GM18907 (cell line): Measurements from ENCODE around the gene APH1B.

Experiments
- ATAC-seq: cut with Tn5 transposase; IDR thresholded peaks from one replicate; pipeline ENCODE4 v1.9.1; 2021; ENCODE audit warnings: mild to moderate bottlenecking, moderate library complexity; ENCODE audit not compliant: unreplicated experiment

APH1B gene

GRCh38 chr15:63251701-63252100 lies 25.7 kb upstream of the APH1B start:
- no peak for ATAC-seq

GRCh38 chr15:63252292-63252691 lies 25.1 kb upstream of the APH1B start:
- ATAC-seq = no peak

GRCh38 chr15:63254991-63255390 lies 22.4 kb upstream of the APH1B start:
- ATAC-seq = no peak

GRCh38 chr15:63255489-63255990 lies 21.9 kb upstream of the APH1B start:
- ATAC-seq = no peak

GRCh38 chr15:63256433-63257274 lies 20.8 kb upstream of the APH1B start:
- no peak for ATAC-seq

GRCh38 chr15:63258658-63259057 lies 18.7 kb upstream of the APH1B start:
- ATAC-seq = no peak

- ATAC-seq = no peak
Measured at GRCh38 chr15:63260791-63261190, 16.6 kb upstream of the APH1B start.

GRCh38 chr15:63261311-63261710 lies 16.1 kb upstream of the APH1B start:
- ATAC-seq = no peak

- no peak for ATAC-seq
Measured at GRCh38 chr15:63263519-63263918, 13.9 kb upstream of the APH1B start.

- no peak for ATAC-seq
Measured at GRCh38 chr15:63264688-63265293, 12.6 kb upstream of the APH1B start.

- no peak for ATAC-seq
Measured at GRCh38 chr15:63274427-63274826, 3.0 kb upstream of the APH1B start.

- no peak for ATAC-seq
Measured at GRCh38 chr15:63276342-63277037, 915 bp upstream of the APH1B start.

- no peak for ATAC-seq
Measured at GRCh38 chr15:63277893-63278456, 570 bp downstream of the APH1B start.

- ATAC-seq = no peak
Measured at GRCh38 chr15:63283126-63283525, 5.7 kb downstream of the APH1B start.

- no peak for ATAC-seq
Measured at GRCh38 chr15:63284335-63284734, 6.9 kb downstream of the APH1B start.

GRCh38 chr15:63287109-63287508 lies 9.7 kb downstream of the APH1B start:
- ATAC-seq = no peak

GRCh38 chr15:63288342-63288741 lies 10.9 kb downstream of the APH1B start:
- ATAC-seq = no peak

- ATAC-seq = no peak
Measured at GRCh38 chr15:63288778-63289378, 11.5 kb downstream of the APH1B start.

GRCh38 chr15:63291507-63291906 lies 14.1 kb downstream of the APH1B start:
- ATAC-seq = no peak

- no peak for ATAC-seq
Measured at GRCh38 chr15:63292241-63292640, 14.8 kb downstream of the APH1B start.

GRCh38 chr15:63292771-63293170 lies 15.4 kb downstream of the APH1B start:
- ATAC-seq = no peak
